ENCODE results near the gene CREM.

CREM gene

DNA sequence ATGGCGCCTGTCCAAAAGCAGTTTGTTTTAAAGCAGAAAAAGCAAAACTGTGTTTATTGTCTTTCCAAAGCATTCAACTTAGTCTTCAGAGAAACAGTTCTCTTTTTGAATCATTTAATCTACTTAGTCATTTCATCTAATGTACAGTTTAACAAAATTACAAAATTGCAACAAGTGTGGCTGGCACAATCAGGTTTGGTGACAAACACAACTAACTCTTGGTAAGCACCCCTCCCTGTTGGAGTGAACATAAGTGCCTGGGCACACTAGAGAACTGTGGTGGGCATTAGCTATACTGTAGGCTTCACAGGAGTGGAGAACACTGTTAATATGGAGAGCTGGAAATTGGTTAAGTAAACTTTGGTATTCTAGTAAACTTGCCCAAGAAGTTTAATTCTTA, 6.9 kb downstream of the CREM start:
- DNase-seq = no peak

- DNase-seq = no peak
These were observed 9.2 kb downstream of the CREM start for GRCh38 chr10:35135861-35136260.

DNA sequence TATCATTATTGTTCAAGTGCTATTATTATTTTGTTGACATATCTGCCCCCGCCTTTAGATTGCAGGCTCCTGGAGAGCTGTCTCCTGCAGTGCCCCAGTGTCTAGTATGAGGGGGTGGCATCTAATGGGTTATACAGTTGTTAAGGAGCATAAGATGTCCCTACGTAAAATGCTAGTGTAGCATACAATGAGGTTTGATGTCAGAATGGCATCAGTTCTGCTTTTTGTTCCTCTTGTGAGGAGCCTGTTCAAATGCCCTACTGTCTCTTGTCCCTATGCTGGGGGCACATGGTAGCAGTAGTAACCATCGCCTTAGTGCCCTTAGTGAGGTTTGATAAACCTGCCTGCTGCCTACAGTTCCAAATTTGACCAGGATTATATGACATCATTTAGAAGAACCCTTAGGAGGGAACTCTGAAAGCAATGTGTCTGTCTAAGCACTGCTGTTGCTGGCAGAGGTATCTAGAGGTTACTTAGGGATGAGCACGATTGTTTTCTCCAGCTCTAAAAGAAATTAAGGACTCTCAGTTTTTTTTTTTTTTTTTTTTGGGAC, 9.7 kb downstream of the CREM start:
- DNase-seq = no peak

DNA sequence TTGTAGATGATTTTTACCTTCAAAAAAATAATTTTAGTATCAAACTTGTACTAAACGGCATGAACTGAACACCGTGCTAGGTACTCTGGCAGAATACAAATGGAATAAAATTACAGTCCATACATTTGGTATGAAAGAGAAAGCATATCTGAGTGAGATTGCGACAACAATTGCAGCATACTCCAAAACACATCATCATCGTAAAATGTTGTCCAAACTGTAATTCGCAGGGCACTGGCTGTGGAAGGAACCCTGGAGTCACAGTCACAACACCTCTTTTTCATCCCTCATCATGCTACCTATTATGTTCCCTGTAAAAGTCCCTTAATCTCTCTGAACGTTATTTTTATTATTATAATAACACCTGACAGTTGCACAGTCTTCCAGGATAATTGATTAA, 13.5 kb downstream of the CREM start:
- DNase-seq = no peak

- DNase-seq = no peak
These were observed 14.1 kb downstream of the CREM start for GRCh38 chr10:35140727-35141126.

- DNase-seq = no peak
These were observed 23.7 kb downstream of the CREM start for GRCh38 chr10:35150308-35150707.

DNA sequence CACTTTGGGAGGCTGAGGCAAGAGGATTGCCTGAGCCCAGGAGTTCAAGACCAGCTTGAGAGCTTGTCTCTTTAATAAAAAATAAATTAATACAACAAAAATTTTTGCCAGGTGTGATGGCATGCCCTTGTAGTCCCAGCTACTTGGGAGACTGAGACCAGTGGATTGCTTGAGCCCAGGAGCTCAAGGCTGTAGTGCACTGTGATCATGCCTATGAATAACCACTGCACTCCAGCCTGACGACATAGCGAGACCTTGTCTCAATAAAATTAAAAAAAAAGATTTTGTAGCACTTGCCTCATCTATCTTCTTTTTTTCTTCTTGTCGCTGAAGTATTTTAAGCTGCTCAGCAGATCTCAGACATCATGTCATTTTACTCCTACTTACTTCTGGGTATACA, 26.3 kb downstream of the CREM start:
- DNase-seq = no peak

GRCh38 chr10:35153716-35154115, 27.1 kb downstream of the CREM start:
- DNase-seq = no peak

- DNase-seq = no peak
These were observed 34.1 kb downstream of the CREM start for GRCh38 chr10:35160743-35161142.

DNA sequence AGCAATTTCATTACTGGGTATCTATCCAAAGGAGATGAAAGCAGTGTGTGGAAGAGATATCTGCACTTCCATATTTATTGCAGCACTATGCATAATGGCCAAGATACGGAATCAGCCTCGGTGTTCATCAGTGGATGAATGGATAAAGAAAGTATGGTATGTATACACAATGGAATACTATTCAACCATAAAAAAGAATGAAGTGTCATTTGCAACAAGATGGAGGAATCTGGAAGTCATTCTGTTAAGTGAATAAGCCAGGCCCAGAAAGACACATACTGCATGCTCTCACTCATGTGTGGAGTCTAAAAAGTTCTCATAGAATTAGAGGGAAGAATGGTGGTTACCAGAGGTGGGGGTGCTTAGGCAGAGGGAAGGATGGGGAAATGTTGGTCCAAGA, 35.3 kb downstream of the CREM start:
- no peak for DNase-seq

GRCh38 chr10:35165136-35165535, 38.5 kb downstream of the CREM start:
- no peak for DNase-seq

- DNase-seq = no peak
These were observed 39.2 kb downstream of the CREM start for GRCh38 chr10:35165811-35166210.

GRCh38 chr10:35166607-35167006, 40.0 kb downstream of the CREM start:
- no peak for DNase-seq

- no peak for DNase-seq
These were observed 40.7 kb downstream of the CREM start for GRCh38 chr10:35167342-35167741.

DNA sequence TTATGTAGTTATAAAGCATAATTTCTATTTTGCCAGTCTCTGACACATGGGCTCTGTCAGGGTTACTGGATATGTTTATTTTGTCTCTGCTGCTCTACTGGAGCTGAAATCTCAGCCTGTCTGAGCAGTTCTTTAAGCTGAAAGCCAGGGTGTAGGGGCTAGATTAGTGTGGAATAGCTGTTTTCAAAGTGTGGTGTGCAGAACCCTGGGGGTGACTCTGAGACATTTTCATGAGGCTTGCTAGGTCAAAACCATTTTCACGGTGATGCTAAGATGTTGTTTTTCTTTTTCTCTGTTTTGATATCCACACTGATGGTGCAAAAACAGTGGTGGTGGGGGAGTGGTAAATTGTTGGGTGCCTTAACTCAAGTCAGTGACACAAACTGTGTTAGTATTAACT, 45.5 kb downstream of the CREM start:
- DNase-seq = no peak

DNA sequence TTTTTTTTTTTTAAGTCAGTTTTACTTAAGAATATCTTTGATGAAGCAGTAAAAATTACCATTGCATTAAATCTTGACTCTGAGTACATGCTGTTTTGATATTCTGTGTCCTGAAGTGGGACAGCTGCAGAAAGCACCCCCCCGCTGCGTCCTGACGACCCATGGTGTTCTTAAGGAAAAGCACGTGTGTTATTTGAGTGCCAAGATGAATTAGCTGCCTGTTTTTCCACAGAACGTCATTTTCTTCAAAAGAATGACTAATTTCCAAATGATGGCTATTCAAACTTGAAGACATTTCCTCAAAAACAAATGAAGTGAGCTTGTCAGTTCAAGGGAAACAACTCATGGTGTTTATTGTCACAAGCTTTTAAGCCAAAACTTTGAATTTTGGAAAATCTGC, 45.9 kb downstream of the CREM start:
- peak in 1 of 56 donors; percentile 2 for DNase-seq

DNA sequence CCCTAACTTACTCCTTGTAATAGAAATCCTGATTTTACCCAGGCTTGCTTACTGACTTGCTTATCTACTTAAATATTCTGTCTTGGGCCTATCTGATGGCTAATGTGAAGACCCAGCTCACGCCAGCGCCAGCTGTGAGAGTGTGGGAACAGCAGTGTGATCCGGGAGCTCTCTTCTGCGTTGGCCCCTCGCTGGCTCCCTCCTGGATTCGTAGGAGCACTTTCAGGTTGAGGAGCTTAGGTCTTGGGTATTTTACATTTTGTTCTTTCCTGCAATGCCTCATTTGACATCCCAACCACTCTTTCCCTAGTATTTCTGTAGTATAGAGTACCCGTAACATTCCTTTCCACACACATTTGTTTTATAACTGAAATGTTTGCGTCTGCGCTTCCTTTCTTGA, 51.7 kb downstream of the CREM start:
- DNase-seq = no peak

DNA sequence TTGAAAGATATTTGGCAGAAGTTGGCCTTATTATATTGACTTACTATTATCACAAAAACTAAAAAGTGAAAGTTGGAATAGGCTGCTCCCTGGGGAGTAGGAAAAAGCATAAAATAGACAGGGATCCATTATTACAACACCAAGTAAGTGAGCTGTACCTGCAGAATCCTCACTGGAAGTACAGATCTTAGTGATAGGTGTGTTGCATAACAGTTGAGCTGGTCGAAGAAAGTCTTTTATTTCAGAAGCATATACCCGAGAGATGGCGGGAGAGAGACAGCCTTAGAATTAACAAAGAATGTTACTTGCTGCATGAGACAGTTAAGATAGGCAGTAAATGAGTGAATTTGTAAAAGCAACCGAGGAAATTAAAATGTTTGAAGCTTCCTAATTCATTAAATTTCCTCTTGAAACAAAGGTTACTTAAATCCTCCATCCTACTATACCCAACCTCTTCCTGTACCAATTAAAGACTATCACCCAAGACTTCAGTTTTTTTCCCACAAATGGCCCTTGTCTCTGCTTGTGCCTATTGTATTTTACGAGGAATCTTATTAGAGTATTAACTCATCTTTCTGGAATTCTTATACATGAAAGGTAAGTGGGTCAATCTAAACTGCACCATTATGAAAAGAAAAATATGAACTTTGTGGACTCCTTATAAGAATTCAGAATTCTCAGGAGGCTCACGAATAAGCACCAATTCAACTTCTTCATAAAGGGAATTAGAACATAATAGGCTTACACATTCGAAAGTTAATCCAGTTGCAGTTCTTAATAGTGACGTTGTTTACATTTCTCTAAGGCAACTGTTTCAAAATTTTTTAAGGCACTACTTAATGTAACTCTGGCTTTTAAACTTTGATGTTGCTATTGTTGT, 56.2 kb downstream of the CREM start:
- no peak for DNase-seq

GRCh38 chr10:35184527-35185171, 58.0 kb downstream of the CREM start:
- no peak for DNase-seq

- no peak for DNase-seq
These were observed 58.8 kb downstream of the CREM start for GRCh38 chr10:35185260-35186034.

GRCh38 chr10:35188954-35189353, 62.3 kb downstream of the CREM start:
- no peak for DNase-seq

GRCh38 chr10:35191523-35191922, 64.9 kb downstream of the CREM start:
- peak in 5 of 56 donors; percentile 17 to 36 (median 23) for DNase-seq

Data from nucleus accumbens (tissue), 56 donors.